SKM-1 treated with dmso at 0.1 percent for 144 hours (cell line): ENCODE data around the gene SOS1.
A peak's percentile ranks its signal among the peaks of the same experiment; 100 is the strongest.
"Not testable (repeated sequence)": the region's sequence is repeated elsewhere in the genome, so short reads cannot be mapped to it uniquely, and the experiment has no call there.

Experiments used
- DNase-seq: peaks from one replicate; lab custom pipeline; 2025; ENCODE audit not compliant: unreplicated experiment; lab: John Stamatoyannopoulos, UW

SOS1 gene

DNA sequence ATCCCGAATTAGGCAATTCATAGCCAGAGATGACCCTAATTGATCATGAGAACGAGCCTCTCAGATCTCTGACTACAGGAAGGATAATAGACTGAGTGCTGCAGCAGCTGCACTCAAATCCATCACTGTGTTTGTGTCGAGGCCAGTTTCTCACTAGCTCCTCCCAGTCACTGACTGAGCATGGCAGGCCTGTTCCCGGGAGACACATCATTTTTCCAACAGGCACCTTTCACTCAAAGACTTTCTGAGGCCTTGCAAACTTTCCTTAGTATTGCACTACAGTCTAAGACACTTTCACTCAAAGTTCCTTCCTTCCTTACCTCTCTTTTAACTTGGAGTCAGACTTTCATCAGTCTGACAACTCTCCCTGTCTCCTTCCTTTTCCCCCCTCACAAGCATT lies 13.7 kb downstream of the SOS1 start:
- DNase-seq: no peak

DNA sequence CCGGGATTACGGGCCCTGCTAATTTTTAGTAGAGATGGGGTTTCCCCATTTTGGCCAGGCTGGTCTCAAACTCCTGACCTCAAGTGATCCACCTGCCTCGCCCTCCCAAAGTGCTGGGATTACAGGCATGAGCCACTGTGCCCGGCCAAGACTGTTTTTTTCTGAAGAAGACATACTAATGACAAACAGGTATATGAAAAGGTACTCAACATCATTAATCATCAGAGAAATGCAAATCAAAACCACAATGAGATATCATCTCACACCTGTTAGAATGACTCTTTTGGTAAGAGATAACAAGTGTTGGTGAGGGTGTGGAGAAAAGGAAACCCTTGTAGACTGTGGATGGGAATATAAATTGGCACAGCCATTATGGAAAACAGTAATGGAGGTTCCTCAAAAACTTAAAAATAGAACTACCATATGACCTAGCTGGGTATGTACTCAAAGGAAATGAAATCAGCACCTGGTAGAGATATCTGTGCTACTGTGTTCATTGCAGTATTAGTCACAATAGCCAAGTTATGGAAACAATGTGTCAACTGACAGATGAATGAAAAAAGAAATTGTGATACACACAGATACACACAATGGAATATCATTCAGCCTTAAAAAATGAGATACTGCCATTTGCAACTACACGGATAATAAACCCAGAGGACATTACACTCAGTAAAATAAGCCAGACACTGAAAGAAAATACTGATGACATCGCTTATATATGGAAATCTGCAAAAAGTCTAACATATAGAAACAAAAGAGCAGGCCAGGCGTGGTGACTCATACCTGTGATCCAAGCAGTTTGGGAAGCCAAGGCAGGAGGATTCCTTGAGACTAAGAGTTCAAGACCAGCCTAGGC lies 20.8 kb downstream of the SOS1 start:
- DNase-seq: no peak

DNA sequence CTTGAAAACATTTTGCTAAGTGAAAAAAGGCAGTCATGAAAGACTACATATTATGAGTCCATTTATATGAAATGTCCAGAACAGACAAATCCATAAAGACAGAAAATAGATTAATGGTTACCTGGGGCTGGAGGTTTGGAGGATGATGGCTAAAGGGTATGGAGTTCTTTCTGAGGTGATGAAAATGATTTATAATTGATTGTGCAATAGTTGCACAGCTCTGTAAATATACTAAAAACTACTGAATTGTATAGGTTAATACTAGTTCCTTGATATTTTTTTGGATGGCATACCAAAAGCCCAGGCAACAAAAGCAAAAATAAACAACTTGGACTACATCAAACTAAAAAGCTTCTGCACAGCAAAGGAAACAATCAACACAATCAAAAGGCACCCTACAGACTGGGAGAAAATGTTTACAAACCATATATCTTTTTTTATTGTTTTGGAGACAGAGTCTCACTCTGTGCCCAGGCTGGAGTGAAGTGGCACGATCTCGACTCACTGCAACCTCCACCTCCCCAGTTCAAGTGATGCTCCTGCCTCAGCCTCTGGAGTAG lies 21.5 kb downstream of the SOS1 start:
- no peak for DNase-seq

GRCh38 chr2:39095624-39096023 lies 25.2 kb downstream of the SOS1 start:
- no peak for DNase-seq

GRCh38 chr2:39094717-39095363 lies 26.0 kb downstream of the SOS1 start:
- DNase-seq: no peak

DNA sequence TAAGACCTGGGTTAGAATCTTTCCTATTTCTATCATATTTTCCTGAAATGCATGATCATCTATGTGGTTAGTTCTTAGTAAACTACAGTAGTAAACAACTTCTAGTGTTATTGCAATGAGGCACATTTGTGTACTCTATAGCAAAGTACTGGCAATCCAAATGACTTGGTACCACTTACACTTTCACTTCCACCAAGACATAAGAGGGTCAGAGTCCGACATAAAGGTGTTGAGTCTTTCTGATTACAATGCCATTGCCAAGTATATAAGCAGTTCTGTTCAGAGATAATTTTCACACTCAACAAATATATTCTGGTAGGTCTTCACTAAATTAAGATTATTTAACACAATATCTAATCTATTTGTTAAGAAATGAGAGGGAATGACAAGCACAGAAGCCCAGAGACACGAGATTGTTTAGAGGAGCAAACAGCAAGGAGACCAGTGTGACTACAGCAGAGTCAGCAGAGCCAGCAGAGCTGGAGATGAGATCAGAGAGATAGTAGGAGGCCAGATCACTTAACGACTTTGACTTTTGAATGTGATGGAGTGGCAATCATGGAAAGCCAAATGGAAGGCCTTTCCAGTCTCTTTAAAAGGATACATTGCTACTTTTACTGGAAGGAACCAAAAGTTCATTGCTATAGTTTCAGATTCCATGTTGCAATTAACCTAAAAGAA lies 27.5 kb downstream of the SOS1 start:
- DNase-seq: no peak

DNA sequence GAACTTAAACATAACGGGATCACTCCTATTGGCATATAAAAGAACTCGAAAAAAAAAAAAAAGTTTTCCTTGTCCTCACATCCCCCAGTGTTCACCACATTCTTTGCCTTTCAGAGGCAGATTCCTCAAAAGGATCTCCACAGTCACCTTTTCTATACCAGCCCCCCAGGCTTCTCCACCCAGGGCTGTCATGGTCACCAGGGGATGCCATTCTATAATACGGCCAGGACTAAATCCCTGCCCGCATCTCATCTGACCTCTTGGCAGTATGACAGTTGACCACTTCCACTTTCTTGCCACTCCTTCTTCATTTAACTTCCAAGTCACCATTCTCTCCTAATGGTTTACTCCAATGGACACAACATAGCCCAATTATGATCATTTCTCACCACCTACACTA lies 29.3 kb downstream of the SOS1 start:
- DNase-seq: no peak

DNA sequence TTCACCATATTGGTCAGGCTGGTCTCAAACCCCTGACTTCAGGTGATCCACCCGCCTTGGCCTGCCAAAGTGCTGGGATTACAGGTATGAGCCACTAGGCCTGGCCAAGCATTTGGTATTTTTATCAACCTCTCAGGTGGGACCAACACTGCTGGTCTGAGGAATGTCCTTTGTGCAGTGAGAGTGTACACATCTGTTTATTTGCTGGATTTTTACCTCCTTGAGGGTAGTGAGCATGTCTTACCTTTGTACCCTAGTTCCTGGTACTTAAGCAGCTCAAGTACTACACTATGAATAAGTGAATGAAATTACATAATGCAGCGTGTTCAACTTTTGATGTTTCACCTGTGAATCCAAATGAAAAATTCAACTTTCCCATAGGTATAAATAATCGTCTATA lies 29.8 kb downstream of the SOS1 start:
- DNase-seq: no peak

- DNase-seq: no peak
Measured at GRCh38 chr2:39080152-39080551, 40.7 kb downstream of the SOS1 start.

GRCh38 chr2:39069890-39070465 lies 50.9 kb downstream of the SOS1 start:
- no peak for DNase-seq

DNA sequence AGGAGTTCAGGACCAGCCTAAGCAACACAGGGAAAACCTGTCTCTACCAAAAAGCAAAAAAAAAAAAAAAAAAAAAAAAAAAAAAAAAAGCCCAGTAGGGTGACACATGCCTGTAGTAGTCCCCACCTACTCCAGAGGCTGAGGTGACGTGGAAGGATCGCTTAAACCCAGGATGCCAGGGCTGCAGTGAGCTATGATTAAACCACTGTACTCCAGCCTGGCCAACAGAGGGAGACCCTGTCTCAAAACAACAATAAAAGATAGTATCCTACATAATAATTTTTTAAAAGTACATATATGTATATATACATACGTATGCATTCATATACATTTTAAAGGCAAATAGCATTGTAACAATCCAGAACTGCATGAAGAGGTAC lies 51.7 kb downstream of the SOS1 start:
- DNase-seq: no peak

DNA sequence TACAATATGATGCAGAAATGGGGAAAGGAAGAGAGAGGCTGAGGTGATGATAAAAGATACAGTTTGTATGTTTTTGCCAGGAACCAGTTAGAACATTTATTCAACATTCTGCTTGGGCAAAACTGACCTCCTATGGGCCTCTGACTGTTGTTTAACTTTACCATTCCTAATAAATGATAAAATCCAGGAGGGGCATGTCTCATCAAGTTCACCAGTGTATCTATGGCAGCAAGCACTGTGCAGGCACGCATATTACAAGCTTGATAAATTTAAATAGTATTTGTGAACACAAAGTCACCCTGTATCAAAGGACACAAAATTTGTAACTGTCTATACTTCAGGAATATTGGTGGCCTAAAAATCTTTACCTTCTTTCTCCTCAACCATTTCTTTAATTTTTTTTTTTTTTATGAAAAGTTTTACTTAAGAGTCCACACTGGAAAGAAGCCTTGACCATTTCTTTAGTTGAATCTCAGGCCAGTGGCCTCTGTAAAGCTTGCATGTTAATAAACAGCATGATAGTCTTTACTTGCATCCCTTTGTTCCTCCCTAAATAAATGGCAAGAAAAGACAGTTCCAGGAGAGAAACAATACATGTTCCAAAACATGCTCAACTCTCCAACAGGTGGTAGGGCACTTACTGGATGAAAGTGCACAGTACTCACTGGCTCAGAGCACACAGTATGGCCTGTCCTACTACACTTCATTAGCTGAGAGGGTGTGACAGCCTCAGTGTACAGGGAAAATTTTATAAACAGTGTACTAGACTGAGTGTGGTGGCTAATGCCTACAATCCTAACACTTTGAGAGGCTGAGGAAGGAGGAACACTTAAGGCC lies 52.3 kb downstream of the SOS1 start:
- DNase-seq: no peak

GRCh38 chr2:39065616-39066015 lies 55.2 kb downstream of the SOS1 start:
- DNase-seq: no peak

- no peak for DNase-seq
Measured at GRCh38 chr2:39062320-39062719, 58.5 kb downstream of the SOS1 start.

- no peak for DNase-seq
Measured at GRCh38 chr2:39061280-39061679, 59.6 kb downstream of the SOS1 start.

DNA sequence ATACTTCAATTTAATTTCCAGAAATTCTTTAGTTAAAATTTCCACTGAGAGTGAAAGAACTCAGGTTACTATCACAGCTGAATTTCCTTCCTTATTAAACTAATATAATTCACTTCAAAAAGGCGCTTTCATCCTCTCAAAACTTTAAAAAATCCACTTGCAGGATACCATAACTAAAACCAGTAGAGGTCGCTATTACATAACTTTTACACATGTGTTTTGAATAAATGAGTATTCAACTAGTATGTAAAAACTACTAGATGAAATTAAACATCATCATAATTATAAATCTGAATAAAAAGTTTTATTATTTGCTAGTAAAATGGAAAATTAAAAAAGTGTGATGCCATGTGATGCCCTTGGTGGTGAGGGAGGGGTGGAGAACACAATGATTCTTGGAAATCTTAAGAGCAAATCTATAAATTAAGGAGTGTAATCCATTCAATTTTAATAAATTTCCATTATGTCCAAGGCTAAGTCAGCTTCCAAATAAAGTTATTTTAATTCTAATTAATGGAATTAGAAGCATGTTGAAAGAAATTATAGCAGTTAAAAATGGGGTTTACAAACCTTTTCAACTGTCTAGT lies 61.4 kb downstream of the SOS1 start:
- peak; percentile 51 for DNase-seq

- no peak for DNase-seq
Measured at GRCh38 chr2:39058101-39058500, 62.8 kb downstream of the SOS1 start.

DNA sequence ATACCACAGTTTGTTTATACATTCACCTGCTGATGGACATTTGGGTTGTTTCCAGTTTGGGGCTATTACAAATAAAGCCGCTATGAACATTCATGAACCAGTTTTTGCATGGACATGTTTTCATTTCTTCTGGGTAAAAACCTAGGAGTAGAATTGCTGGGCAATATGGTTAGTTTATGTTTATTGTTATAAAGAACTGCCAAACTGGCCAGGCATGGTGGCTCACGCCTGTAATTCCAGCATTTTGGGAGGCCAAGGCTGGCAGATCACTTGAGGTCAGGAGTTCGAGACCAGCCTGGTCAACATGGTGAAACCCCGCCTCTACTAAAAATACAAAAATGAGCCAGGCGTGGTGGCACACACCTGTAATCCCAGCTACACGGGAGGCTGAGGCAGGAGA lies 68.2 kb downstream of the SOS1 start:
- DNase-seq: not testable (repeated sequence)

DNA sequence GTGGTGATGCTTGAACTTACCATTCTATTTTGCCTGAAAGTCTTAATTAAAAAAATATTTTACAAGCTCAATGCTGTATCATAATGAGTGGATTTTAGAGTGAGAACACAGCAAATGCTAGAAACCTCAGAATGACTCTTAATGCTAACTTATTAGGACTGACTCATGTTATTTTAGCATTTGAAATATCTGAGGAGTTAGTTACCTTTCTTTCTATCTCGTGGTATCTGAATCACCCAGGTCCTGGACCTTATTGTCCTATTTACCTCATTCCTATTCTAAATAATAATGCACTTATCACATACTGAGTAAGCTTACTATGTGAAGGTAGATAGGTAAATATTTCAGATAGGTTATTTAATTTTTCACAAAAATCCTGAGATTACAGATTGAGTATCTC lies 70.7 kb downstream of the SOS1 start:
- no peak for DNase-seq

DNA sequence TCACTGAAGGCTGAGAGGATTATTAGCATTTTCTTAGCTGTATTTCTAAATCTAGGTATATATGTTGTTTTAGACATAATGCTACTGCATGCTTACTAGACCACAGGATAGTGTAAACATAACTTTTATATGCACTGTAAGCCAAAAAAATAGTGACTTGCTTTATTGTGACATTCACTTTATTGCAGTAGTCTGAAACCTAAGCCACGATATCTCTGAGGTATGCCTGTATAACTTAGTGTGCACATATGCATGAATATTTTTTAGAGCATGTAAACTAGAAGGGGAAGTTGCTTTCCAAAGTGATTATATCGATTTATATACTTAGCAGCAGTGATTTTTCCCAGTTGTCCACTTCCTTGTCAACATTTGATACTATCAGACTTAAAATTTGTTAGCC lies 81.8 kb downstream of the SOS1 start:
- DNase-seq: no peak
